RPMI7951 (cell line): Measurements from ENCODE around the gene METTL25B. TPM values are rescaled to one million over a fixed set of nuclear protein-coding genes. Genes with fewer than 3 reads are reported as not detected.
"Not testable (repeated sequence)": the region's sequence is repeated elsewhere in the genome, so short reads cannot be mapped to it uniquely, and the experiment has no call there.

ENCODE experiments used
- DNase-seq: peaks from one replicate; pipeline ENCODE4 v3.0.0-alpha.2; 2012; ENCODE audit warnings: low read depth
- total RNA-seq: library from RNA; depleted of rRNA; stranded (reverse); fragments of >200 nt; shearing (Covaris generic); gene quantifications from 2 replicates; pipeline ENCODE4 v1.2.3, GENCODE V29; 2014

The METTL25B gene
- total RNA-seq, 1 experiment from 2014 or later = 6.4 TPM

DNA sequence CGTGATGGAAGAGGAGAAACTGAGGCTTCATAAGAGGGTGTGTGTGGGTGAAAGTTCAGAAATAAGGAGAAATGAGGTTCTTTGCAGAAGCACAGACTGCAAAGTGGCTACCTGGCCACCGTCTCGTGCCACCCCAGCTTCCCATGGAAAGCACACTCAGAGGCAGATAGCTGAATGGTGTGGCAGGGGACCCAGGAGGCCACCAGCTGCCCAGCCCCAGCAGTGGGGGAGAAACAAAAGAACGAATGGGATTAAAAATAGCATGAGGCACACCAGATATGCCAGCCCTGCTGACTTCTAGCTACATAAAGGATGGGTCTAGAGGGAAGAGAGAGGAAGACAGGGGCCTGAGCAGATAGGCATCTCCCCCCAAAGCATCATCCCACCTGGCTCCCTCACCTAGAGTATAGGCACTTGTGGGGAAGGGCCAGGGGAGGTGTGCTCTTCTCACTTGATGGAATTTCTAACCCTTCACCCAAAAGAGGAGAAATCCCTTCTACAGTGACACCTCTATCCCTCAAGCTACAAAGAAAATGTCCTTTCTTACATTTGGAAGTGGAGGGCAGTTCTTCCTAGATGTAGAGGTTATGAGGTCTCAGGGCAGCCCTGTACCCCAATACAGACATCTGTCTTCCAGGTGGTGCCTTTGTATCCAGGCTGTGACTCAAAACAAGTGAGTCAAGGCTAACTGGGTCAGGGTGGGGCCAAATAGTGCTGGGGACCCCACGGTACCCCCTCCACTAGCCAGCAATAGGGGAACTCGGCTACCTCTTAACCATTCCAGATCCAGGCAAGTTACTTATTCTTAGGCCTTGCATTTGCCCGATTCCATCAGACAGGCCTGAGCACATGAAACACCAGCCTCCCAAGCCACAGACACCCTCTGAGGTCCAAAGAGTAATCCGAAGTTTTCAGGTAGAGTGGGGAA lies 19.7 kb downstream of the METTL25B start:
- DNase-seq = peak; percentile 43

DNA sequence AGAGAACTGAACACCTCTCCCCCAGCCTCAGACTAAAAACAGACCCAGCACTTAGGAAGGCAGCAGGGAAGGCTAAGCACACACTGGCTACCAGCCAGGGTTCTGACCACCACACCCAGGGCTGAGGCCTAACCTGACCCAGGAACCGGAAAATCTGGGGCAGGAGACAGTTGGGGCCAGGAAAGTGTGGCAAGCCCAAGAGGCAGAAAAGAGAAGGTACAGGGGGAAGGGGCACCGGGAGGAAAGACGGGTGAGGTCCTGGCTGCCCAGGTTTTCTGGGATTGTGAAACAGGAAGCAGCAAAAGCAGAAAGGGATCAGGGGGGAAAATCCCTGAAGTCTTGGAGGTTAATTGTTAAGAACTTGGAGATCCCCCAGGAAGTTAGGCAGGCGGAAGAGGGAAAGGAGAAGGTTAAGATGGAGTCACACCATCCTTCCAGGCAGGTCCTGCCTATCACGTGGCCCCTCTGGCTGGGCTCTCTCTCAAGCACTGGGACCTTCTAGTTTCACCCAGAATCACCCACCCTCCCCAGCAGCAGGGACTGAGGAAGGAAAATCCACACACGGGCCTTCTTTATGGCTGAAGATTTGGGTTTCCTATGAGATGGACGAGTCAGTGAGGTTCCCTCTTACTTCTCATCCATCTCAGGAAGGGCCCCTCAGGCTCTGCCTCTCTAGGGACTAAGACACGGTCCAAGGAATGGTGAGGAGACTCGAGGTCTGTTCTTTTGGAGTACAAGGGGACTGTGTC lies 20.6 kb downstream of the METTL25B start:
- peak; percentile 59 for DNase-seq

- no peak for DNase-seq
Measured at GRCh38 chr1:156749419-156750118, 21.3 kb downstream of the METTL25B start.

GRCh38 chr1:156750191-156750672 lies 22.0 kb downstream of the METTL25B start:
- DNase-seq = peak; percentile 43

GRCh38 chr1:156750711-156751450 lies 22.6 kb downstream of the METTL25B start:
- DNase-seq = peak; percentile 28

- no peak for DNase-seq
Measured at GRCh38 chr1:156751451-156751756, 23.1 kb downstream of the METTL25B start, which contains the start of gene HDGF. Gene HDGF (minus strand): TSS chr1:156751675. CDS start chr1:156751429, 246 bp downstream.

DNA sequence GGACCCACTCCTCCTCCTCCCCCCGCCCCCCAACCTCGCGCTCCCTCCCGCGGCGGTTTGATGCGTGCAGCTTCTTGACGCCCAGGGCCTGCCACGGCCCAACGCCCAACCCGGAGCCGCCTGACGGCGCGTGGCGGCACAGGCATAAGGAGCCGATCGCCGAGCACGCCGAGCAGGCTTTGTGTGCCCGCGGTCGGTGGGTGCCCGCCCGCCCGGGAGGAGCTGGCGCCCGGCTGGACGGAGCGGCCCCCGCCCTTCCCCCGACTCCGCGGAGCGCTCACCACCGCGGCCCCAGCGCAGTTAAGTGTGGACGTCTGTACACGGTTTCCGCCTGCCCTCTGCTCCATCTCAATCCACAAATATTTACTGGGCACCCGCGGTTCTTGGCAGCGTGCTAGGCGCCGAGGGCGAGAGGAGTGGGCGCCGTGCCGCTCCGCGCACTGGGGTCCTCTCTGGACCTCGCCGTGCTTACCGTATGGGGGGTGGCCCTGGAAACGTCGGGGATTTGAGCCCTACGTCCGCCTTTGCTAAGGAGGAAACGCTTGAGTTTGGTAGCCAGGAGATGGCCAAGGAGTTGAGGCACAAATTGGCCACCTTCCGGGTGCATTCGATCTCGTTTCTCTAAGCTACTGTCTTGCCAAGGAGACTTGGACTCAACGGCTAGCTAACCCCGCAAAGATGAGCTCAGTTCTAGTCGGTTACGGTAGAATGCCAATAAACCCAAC lies 23.6 kb downstream of the METTL25B start:
- DNase-seq = peak; percentile 96

DNA sequence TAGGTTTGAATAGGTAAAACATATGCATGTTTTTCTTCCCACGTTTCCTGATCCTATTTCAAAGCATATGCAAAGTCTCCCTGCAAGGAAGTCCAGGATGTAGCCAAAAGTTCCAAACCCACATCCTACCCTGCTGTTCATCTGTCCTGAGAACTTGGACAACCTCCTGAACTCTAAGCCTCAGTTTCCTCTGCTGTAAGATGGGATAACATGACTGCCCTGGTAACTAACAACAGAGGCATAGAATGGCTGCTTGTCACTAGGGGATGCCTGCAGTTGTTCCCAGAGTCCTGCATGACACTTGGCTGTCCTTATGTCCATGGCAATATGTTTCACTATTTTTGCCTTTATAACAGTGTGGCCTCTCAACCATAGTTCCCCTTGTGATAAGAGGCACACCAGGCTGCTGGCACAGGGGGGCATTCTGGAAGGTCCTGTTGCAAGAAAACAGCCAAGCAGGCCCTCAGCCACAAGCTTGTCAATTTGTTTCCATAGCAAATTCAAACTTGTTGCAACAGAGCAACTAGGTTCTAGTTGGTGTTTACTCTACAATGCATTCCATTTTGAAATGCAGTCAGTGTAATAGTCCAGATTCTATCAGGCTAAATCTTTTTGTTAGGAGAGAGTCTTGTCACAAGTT lies 24.7 kb downstream of the METTL25B start:
- no peak for DNase-seq

DNA sequence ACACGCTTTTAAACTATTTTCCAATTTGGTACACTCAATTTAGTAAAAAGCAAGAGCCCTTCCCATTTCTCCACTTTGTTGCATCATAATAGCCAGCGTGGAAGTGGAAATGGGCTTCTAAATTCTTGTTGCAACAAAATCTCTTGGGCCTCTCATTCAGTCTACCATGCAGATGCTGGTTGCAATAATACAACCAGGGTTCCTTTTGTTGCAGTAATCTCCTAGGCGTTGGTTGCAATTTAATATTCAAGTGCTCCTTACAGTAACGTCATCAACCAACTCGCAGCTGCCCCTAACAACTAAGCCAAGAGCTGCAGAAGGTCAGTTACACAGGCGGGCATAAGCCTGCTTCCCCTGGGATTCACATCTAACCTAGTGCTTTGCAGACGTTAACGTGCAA lies 25.9 kb downstream of the METTL25B start:
- DNase-seq = no peak

DNA sequence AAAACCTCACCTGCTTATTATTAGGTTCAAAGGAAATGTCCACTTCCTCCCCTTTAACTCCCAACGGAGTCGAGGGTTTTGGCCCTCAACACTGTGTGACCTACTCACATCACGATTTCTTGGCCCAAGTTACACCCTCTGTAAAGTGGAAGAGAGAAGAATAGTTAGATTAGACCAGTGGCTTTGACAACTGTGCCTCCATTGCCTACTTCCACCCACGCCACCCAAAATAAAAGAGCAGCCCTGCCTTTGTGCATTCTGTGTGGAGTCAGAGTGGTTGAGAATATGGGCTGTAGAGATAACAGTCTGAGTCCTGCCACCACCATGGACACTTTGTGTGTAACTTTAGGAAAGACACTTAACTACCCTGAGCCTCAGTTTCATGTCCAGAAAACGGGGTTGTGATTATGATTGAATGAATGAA lies 27.3 kb downstream of the METTL25B start:
- DNase-seq = no peak

GRCh38 chr1:156756355-156756754 lies 28.1 kb downstream of the METTL25B start:
- no peak for DNase-seq

DNA sequence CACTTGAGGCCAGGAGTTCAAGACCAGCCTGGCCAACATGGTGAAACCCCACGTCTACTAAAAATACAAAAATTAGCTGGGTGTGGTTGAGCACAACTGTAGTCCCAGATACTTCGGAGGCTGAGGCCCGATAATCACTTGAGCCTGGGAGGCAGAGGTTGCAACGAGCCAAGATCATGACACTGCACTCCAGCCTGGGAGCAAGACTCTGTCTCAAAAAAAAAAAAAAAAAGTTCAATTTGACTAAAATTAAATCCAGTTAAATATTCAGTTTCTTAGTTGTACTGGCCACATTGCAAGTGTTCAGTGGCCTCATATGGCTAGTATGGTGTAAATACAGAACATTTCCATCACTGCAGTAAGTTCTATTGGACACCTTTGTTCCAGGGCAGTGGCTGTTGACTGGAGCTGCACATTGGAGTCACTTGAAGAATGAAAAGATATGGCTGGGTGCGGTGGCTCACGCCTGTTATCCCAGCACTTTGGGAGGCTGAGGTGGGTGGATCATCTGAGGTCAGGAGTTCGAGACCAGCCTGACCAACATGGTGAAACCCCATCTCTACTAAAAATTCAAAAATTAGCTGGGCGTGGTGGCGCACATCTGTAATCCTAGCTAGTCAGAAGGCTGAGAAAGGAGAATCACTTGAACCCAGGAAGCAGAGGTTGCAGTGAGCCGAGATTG lies 29.4 kb downstream of the METTL25B start:
- DNase-seq = not testable (repeated sequence)

- no peak for DNase-seq
Measured at GRCh38 chr1:156760092-156760795, 32.0 kb downstream of the METTL25B start.

GRCh38 chr1:156760796-156761104 lies 32.5 kb downstream of the METTL25B start:
- DNase-seq = no peak

DNA sequence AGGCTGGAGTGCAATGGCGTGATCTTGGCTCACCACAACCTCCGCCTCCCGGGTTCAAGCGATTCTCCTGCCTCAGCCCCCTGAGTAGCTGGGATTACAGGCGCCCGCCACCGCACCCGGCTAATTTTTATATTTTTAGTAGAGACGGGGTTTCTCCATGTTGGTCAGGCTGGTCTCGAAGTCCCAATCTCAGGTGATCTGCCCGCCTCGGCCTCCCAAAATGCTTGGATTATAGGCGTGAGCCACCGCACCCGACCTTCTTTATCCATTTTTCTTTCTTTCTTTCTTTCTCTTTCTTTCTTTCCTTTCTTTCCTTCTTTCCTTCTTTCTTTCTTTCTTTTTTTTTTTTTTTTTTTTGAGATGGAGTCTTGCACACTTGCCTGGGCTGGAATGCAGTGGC lies 36.9 kb downstream of the METTL25B start:
- not testable (repeated sequence) for DNase-seq

GRCh38 chr1:156765666-156766065 lies 37.4 kb downstream of the METTL25B start:
- DNase-seq = no peak

- no peak for DNase-seq
Measured at GRCh38 chr1:156766298-156767100, 38.2 kb downstream of the METTL25B start.
